CD4-positive, alpha-beta T cell treated with Interleukin-21 for 1 hour (primary cell): ENCODE measurements around the gene RIMBP3B.
"Not testable (repeated sequence)": the region's sequence is repeated elsewhere in the genome, so short reads cannot be mapped to it uniquely, and the experiment has no call there.

Source experiments
- DNase-seq: peaks from one replicate; pipeline ENCODE4 v3.0.0-alpha.2; 2020

Gene RIMBP3B, protein sequence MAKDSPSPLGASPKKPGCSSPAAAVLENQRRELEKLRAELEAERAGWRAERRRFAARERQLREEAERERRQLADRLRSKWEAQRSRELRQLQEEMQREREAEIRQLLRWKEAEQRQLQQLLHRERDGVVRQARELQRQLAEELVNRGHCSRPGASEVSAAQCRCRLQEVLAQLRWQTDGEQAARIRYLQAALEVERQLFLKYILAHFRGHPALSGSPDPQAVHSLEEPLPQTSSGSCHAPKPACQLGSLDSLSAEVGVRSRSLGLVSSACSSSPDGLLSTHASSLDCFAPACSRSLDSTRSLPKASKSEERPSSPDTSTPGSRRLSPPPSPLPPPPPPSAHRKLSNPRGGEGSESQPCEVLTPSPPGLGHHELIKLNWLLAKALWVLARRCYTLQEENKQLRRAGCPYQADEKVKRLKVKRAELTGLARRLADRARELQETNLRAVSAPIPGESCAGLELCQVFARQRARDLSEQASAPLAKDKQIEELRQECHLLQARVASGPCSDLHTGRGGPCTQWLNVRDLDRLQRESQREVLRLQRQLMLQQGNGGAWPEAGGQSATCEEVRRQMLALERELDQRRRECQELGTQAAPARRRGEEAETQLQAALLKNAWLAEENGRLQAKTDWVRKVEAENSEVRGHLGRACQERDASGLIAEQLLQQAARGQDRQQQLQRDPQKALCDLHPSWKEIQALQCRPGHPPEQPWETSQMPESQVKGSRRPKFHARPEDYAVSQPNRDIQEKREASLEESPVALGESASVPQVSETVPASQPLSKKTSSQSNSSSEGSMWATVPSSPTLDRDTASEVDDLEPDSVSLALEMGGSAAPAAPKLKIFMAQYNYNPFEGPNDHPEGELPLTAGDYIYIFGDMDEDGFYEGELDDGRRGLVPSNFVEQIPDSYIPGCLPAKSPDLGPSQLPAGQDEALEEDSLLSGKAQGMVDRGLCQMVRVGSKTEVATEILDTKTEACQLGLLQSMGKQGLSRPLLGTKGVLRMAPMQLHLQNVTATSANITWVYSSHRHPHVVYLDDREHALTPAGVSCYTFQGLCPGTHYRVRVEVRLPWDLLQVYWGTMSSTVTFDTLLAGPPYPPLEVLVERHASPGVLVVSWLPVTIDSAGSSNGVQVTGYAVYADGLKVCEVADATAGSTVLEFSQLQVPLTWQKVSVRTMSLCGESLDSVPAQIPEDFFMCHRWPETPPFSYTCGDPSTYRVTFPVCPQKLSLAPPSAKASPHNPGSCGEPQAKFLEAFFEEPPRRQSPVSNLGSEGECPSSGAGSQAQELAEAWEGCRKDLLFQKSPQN (N-terminal part only)

DNA sequence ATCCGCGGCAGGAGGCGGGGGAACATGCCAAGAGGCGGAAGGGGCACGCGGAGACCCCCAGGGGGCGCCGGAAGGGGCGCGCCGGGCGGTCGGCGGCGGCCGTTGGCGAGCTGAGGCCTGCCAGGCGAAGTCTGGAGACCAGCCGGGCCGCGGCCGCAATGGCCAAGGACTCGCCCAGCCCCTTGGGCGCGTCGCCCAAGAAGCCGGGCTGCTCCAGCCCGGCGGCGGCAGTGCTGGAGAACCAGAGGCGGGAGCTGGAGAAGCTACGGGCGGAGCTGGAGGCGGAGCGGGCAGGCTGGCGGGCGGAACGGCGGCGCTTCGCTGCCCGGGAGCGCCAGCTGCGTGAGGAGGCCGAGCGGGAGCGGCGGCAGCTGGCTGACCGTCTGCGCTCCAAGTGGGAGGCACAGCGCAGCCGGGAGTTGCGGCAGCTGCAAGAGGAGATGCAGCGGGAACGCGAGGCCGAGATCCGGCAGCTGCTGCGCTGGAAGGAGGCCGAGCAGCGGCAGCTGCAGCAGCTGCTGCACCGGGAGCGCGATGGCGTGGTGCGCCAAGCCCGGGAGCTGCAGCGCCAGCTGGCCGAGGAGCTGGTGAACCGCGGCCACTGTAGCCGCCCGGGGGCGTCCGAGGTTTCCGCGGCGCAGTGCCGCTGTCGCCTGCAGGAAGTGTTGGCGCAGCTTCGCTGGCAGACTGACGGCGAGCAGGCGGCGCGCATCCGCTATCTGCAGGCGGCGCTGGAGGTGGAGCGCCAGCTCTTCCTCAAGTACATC lies at the start of gene RIMBP3B:
RIMBP3B (plus strand) TSS at position 51 of the 767 bp plus-strand sequence; CDS start at position 159, 108 bp downstream.
- DNase-seq: not testable (repeated sequence)

DNA sequence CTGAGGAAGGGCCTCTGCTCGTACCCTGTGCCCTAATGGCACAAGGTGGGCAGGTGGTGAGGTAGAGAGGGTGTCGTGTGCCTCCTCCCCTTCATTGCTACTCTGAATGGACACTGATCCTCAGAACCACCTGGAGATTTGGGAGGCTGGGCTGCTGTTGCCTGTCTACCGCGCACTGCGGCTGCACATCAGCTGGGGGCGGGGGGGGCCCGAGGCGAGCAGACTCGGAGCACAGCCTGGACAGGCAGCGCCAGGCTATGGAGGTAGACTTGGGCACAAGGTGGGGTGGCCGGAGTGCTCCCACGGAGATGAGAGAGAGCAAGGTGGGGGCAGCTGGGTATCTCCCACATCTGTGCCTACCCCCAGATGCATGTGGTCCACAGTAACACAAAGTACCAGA lies 26.0 kb upstream of the RIMBP3B start:
- not testable (repeated sequence) for DNase-seq

DNA sequence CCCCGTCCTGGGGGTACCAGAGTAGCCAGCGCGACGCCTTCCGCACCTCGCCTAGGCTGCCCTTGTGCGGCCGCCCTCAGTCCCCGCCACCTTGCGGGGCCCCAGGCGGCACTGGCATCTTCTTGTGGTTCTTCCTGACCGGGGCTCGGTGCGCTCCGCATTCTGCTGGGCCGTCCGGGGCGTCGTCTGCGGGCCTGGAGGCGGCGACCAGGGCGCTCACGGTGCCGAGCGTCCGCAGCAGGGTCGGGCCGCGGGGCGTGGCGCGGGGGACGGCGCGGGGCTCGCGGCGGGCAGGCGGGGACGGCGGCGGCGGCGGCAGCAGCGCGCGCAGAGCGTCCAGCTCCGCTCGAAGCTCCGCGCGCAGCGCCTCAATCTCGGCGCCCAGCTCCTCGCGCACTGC lies 23.0 kb upstream of the RIMBP3B start:
- not testable (repeated sequence) for DNase-seq

DNA sequence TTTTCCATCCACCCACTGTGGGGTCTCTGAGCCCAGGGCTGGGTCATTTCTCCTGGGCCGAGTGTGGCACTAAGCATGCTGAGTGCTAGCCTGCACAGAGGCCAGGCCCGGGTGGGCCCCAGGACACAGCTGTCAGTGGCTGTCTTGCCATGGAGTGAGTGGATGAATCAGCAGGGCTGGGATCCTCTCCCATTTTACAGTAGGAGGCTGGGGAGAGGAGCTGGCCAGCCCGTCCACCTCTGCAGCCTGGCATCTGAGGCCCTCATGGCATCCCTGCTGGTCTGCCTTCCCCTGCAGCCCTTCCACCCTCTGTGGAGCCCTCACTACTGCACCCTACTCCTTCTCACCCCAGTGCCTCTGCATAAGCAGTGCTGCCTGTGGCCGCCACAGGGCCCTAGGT lies 21.1 kb upstream of the RIMBP3B start:
- DNase-seq: not testable (repeated sequence)

DNA sequence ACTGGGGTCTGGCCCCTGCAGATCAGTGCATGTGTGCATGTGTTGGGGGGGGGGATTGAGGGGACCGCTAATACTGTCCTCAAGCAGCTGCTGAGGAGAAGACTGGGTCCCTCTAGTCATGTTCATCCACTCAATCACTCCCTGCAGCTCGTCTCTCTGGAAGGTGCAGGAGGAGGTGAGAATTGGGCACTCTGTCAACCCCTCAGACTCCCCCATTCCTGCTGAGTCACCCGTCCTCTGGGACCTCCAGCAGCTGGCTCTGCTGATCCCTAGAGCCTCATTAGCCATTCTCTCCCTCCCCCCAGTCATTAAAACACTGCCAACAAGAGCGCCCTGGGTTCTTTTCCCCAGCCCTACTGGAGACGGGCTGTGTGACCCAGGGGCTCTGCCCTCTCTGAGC lies 20.5 kb upstream of the RIMBP3B start:
- not testable (repeated sequence) for DNase-seq

DNA sequence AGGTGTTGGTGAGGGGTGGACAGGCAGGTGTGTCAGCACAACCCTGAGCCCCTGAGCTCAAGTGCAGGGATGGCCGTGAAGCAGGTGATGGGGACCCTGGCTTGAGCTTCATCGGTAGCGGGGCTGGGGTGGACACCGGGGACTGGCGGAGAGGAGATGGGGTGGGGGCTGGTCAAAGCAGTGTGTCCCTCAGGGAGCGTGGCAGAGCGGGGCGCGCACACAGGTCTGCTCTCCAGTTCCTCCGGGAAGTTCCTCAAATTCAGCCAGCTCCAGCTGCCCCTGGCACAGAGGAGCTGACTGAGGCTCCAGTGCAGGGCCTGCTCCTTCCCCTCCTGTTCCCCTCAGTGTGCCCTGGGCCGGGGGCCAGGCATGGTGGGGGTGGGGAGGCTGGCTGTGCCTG lies 19.7 kb upstream of the RIMBP3B start:
- not testable (repeated sequence) for DNase-seq

DNA sequence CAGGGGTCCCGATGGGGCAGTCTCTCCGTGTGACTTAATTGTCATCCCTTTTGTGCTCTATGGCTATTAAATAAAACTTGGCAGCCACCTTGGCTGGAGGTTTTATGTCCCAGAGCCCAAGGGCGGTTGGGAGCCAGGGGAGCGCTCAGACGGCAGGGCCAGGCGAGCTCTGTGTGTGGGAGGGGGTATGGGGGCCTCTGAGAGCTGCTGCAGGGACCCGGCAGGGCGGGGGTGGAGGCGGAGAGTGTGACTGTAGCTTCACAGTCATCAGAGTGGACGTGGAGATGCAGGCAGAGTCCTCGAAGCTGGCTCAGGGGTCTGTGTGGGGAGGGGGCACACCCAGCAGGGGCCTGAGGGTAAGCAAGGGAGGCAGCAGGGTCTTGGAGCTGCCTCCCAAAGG lies 19.2 kb upstream of the RIMBP3B start:
- DNase-seq: not testable (repeated sequence)

DNA sequence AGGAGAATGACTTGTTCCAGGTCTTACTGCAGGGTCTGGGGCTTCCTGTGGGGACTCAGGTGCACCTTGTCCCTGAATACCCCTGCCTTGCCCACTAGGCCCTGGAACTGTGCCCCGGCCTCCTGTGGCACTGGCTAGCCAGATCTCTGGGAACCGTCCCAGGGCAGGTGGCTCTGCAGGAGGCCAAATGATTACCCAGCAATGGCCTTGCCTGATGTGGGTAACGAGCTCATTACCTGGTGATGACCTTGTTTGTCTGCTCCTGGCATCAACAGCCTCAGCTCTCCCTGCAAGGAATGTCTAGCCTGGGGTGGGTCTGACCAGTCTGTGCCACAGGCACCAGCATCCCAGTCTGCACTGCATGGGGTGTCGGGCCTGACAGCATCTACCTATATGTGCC lies 18.2 kb upstream of the RIMBP3B start:
- DNase-seq: not testable (repeated sequence)

DNA sequence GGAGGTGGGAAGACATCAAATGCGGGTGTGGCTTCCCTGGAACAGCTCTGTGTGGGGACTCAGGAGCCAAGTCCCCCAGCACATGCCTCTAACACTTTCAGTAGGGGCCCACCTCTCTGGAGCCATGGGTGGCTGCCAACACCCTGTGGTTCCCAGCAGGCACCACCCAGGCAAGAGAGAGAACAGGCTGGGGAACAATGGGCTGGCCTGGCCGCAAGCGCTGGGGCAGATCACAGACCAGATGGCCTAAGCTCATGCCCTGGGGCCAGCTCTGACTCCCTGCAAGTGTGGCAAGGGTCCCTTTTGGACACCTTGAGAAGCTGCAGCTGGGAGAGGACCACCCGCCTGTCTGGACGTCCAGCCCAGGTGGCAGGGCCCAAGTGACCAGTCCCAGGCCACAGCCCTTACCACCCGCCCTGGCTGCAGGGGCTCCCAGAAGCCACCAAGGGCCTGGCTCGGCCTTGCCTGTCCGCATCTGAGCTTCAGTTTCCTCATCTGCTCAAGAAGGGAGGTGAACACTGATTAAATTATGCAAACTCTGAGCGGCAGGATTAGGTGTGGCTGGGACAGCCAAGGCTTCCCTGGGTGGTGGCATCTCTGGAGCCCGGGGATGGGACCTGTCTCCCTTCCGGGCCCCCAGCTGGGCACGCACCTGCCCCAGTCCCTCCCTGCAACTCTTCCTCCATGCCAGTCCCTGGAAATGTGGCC lies 14.8 kb upstream of the RIMBP3B start:
- DNase-seq: not testable (repeated sequence)

DNA sequence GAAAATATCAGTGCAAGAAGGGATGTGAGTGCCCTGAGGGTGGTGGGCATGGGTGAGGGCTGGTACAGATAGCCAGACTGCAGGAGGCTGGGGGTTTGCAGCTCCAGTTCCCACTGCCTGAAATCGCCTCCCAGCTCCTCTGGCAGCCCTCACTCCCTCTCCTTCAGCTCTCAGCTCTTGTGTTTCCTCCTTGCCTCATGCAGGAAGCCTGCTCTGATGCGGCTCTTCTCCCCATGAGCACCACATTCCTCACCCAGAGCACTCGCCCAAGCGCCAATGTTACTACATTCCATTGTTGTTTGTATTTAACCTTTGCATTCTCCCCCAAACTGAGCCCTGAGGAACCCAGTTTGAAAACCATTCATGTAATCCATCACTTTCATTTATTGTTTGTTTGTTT lies 7.7 kb upstream of the RIMBP3B start:
- not testable (repeated sequence) for DNase-seq

DNA sequence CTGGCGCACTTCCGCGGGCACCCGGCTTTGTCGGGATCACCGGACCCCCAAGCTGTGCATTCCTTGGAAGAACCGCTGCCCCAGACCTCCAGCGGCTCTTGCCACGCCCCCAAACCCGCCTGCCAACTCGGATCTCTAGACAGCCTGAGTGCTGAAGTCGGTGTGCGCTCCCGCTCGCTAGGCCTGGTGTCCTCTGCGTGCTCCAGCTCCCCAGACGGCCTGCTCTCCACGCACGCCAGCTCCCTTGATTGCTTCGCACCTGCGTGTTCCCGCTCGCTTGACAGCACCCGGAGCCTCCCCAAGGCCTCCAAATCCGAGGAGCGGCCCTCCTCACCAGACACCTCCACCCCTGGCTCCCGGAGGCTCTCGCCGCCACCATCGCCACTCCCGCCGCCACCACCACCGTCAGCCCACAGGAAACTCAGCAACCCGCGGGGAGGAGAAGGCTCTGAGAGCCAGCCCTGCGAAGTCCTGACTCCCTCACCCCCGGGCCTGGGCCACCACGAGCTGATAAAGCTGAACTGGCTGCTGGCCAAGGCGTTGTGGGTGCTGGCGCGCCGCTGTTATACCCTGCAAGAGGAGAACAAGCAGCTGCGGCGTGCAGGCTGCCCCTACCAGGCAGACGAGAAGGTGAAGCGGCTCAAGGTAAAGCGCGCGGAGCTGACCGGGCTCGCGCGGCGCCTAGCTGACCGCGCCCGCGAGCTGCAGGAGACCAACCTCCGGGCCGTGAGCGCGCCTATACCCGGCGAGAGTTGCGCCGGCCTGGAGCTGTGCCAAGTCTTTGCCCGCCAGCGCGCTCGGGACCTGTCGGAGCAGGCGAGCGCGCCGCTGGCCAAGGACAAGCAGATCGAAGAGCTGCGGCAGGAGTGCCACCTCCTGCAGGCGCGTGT lies 1.2 kb downstream of the RIMBP3B start:
- not testable (repeated sequence) for DNase-seq

DNA sequence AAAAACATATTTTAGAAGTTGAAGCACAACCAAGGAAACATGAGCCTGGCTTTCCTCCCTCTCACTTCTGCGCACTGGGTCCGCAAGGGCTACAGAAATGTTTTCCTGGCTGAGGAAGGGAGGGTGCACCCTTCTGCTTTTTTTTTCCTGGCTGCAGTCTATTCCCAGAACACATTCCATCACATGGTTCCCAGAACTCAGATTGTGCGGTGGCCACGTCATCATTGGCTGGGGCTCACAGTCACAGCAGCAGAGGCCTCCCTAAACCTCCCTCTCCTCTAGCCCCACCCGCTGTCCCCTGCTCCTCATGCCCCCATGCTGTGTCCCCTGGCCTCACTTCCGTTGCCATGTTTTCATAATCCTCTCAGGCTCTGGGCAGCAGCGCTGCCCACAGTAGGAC lies 5.9 kb downstream of the RIMBP3B start:
- DNase-seq: not testable (repeated sequence)

DNA sequence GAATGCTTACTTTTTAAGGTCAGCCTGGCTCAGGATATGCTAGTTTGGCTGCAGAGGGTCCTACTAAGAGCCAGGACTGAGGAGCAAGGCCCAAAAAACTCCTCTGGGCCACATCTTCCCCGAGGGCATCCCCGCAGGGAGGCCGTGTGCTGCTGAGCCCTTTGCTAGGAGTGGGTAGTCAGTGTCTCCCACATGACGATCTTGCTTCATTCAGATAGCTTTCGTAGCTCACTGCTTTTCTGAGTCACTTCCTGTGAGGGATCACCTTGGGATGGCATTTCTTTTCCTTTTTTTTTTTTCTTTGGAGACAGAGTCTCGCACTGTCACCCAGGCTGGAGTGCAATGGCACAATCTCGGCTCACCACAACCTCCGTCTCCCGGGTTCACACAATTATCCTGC lies 6.5 kb downstream of the RIMBP3B start:
- not testable (repeated sequence) for DNase-seq

DNA sequence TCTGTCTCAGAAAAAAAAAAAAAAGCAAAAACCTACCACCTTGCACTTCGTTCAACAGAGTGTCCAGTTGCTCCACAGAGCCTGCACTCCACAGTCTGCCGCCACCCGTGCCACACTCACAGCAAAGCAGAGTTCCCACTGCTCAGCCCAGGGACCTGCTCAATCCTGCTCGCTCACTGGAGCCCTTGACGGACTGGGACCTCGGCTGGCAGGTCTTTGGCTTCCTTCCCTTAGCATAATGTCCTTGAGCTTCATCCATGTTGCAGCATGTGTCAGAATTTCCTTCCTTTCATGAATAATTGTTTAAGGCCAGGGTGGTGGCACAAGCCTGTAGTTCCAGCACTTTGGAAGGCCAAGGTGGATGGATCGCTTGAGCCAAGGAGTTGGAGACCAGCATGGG lies 11.1 kb downstream of the RIMBP3B start:
- DNase-seq: not testable (repeated sequence)

DNA sequence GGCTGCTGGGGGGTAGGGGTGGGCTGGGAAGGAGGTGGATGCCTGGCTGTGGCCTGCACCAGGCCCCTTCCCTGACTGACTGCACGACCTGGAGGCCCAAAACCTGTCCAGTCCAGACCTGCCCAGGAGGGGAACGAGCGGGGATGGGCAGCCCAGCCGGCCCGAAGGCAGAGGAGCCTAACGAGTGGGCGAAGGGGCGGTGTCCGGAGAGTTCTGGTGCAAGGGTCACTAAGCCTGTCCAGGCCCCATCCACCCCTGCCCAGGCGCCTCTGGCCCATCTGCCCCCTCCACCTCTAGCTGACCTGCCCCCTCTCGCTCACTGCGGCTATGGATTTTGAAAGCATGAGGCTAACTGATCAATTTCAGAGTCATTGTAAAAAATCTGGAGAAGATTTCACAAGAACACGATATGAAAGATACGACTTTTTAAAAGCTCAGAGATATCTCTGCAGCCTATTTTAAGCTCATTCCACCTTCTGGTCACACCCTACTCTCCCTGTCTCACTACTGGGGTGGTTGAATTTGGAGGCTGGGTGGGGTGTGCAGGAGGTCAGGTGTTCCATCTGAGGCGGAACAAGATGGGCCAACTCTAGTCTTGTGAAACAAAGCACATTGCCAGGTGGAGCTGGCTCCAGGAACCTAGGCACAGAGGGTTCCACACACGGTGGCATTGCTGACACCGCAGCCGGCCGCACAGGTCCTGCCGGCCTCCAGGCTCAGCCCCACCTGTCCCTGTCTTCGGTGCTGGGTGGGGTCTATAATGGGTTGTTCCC lies 17.8 kb downstream of the RIMBP3B start:
- DNase-seq: not testable (repeated sequence)

DNA sequence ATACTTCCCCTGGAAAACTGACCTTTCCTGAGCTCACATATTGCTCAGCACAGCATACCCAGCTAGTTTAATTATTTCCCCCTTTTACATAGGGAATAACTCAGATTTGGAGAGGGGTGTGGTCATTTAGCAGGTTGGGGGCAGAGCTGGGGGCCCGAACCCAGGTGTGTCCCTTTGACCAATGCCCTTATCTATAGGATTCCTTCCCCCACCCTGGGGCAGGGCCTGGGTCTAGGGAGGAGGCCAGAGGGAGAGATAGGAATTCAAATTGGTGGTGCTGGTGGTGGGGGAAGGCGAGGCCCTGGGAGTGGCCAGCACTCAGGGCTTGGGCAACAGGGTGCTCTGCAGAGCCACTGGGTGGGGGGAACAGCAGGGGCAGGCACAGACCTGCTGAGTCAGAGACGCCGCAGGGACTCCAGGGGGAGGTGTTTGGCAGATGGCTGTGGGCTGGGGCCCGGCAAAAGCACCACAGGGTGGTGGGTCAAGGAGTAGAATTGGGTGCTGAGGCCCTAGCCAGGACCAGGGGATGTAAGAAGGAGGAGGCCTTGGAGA lies 19.3 kb downstream of the RIMBP3B start:
- not testable (repeated sequence) for DNase-seq

DNA sequence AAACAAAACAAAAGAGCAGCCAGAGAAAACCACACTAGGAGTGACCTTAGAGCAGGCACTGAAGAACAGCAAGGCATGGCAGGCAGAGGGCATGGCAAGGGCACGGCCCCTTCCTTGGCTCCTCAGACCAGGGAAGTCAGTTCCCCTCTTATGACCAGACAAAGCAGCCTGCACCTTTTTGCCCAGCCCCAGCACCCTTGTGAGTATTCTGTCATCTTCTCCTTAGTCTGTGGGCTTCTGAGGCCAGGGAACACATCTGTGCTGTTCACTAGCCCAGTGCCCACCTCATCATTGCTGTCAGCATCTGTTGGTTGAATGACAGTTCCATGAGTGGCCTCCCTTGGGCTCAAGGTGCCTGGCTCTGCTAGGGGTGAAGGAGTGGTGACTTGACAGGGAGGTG lies 23.6 kb downstream of the RIMBP3B start:
- DNase-seq: not testable (repeated sequence)

DNA sequence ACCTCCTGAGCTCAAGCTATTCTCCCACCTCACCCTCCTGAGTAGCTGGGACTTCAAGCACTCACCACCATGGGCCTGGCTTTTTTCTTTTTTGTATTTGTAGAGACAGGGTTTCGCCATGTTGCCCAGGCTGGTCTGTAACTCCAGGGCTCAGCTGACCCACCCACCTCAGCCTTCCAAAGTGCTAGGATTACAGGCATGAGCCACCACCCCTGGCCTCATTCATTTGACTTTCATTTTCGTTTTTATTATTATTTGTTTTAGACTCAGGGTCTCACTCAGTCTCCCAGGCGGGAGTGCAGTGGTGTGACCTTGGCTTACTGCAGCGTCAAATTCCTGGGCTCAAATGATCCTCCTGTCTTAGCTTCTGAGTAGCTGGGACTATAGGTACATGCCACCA lies 24.2 kb downstream of the RIMBP3B start:
- not testable (repeated sequence) for DNase-seq

DNA sequence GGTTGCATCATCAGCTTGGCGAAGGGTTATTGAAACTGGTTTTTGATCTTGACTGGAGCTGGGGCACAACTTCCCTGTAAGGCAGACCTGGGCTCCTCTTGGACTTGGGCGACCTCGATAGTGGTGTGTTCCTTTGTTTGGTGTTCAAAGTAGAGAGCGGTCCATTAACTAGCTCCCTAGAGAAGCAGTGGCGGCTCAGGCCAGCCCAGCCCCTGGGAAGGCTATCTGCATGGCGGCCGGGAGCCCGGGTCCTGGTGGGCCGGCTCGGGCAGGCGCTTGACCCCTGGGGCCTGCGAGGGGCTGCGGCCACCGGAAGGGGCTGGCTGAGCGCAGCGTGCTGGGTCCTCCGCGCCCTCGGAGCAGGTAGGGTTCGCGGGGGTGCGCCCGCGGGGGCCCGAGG lies 32.8 kb downstream of the RIMBP3B start:
- DNase-seq: not testable (repeated sequence)
